Measurements from ENCODE around the gene GRM7. TPM values are rescaled to one million over a fixed set of nuclear protein-coding genes. Genes with fewer than 3 reads are reported as not detected.

GRM7 gene
- total RNA-seq, 2 donors from 2014 or later, result 0.68 to 3.9 TPM

- peak overlapping the region; percentile 5 for H3K4me3 ChIP-seq
- H3K36me3 ChIP-seq, result no peaks in the 10 kb centered on the region
- DNase-seq (ENCODE audit: low spot score) (no peak), ATAC-seq (ENCODE audit: insufficient number of reproducible peaks, low FRiP score, low read depth) (no peak)
- TF ChIP-seq CTCF (IDR thresholded peaks at IDR 0.05), result no peak
- H3K27ac ChIP-seq, result no peak overlapping the region
- H3K9me3 ChIP-seq, result no peaks in the 10 kb centered on the region
- peaks cover 13 to 14% of the 10 kb centered on the region in 2 donors for H3K4me1 ChIP-seq (ENCODE audit: control insufficient read depth in 1 of 2, low read depth in 2 of 2)
- H3K27me3 ChIP-seq (replicated peaks; ENCODE audit: insufficient read depth), result no peaks in the 10 kb centered on the region
These were observed 821.9 kb downstream of the GRM7 start for GRCh38 chr3:7682822-7683229.

- H3K9me3 ChIP-seq, result no peaks in the 10 kb centered on the region
- H3K4me3 ChIP-seq, result peak overlapping the region; percentile 5
- no peaks in the 10 kb centered on the region for H3K27me3 ChIP-seq (replicated peaks; ENCODE audit: insufficient read depth)
- no peak for TF ChIP-seq CTCF (IDR thresholded peaks at IDR 0.05)
- ATAC-seq (ENCODE audit: insufficient number of reproducible peaks, low FRiP score, low read depth) (no peak), DNase-seq (ENCODE audit: low spot score) (no peak)
- peaks cover 13 to 15% of the 10 kb centered on the region in 2 donors for H3K4me1 ChIP-seq (ENCODE audit: control insufficient read depth in 1 of 2, low read depth in 2 of 2)
- no peak overlapping the region for H3K27ac ChIP-seq
- H3K36me3 ChIP-seq, result no peaks in the 10 kb centered on the region
These were observed 822.5 kb downstream of the GRM7 start for GRCh38 chr3:7683426-7683825.

GRCh38 chr3:7684182-7684715, 823.3 kb downstream of the GRM7 start:
- Histone ChIP-seq H3K27ac (no peak overlapping the region), H3K36me3 (no peaks in the 10 kb centered on the region), H3K4me3 (no peak overlapping the region), H3K9me3 (no peaks in the 10 kb centered on the region), H3K27me3 (replicated peaks; ENCODE audit: insufficient read depth) (no peaks in the 10 kb centered on the region), H3K4me1 (ENCODE audit: control insufficient read depth in 1 of 2, low read depth in 2 of 2) (peaks cover 13 to 15% of the 10 kb centered on the region in 2 donors)
- no peak for DNase-seq (ENCODE audit: low spot score)
- no peak for TF ChIP-seq CTCF (IDR thresholded peaks at IDR 0.05)
- ATAC-seq (ENCODE audit: insufficient number of reproducible peaks, low FRiP score, low read depth), result no peak

GRCh38 chr3:7687428-7688147, 826.7 kb downstream of the GRM7 start:
- no peak for DNase-seq (ENCODE audit: low spot score)
- H3K36me3 ChIP-seq, result no peaks in the 10 kb centered on the region
- H3K4me3 ChIP-seq, result no peak overlapping the region
- ATAC-seq (ENCODE audit: insufficient number of reproducible peaks, low FRiP score, low read depth), result no peak
- H3K9me3 ChIP-seq, result no peaks in the 10 kb centered on the region
- H3K27me3 ChIP-seq (replicated peaks; ENCODE audit: insufficient read depth), result no peaks in the 10 kb centered on the region
- TF ChIP-seq CTCF (IDR thresholded peaks at IDR 0.05), result no peak
- H3K27ac ChIP-seq, result no peak overlapping the region
- H3K4me1 ChIP-seq (ENCODE audit: control insufficient read depth in 1 of 2, low read depth in 2 of 2), result peaks cover 11 to 14% of the 10 kb centered on the region in 2 donors

GRCh38 chr3:7692866-7693265, 832.0 kb downstream of the GRM7 start:
- Histone ChIP-seq H3K4me3 (no peak overlapping the region), H3K36me3 (no peaks in the 10 kb centered on the region), H3K27me3 (replicated peaks; ENCODE audit: insufficient read depth) (no peaks in the 10 kb centered on the region), H3K9me3 (no peaks in the 10 kb centered on the region), H3K4me1 (ENCODE audit: control insufficient read depth in 1 of 2, low read depth in 2 of 2) (peaks cover 0 to 1% of the 10 kb centered on the region in 2 donors), H3K27ac (no peak overlapping the region)
- ATAC-seq (ENCODE audit: insufficient number of reproducible peaks, low FRiP score, low read depth) (no peak), DNase-seq (ENCODE audit: low spot score) (no peak)
- TF ChIP-seq CTCF (IDR thresholded peaks at IDR 0.05), result no peak

All from thoracic aorta (tissue), 2 donors.